Activated CD4-positive, alpha-beta T cell treated with anti-CD3 and anti-CD28 coated beads, Interleukin-2, amount 50 U/mL, for 16 hours (primary cell): ENCODE data around the gene FAF2.
"Not testable (repeated sequence)": the region's sequence is repeated elsewhere in the genome, so short reads cannot be mapped to it uniquely, and the experiment has no call there.

Experiments used
- DNase-seq: peaks from one replicate; pipeline ENCODE4 v3.0.0-alpha.2; 2020

The FAF2 gene

GRCh38 chr5:176548967-176549444 is 100.8 kb downstream of the FAF2 start, which contains the start of gene CDHR2:
TSS of gene CDHR2 (plus strand) at chr5:176549342. CDS start at chr5:176565353, 16,011 bp downstream.
- DNase-seq = no peak

- no peak for DNase-seq
Observed at GRCh38 chr5:176549871-176550270, 101.7 kb downstream of the FAF2 start.

GRCh38 chr5:176550275-176550831 is 102.2 kb downstream of the FAF2 start:
- DNase-seq = no peak

- not testable (repeated sequence) for DNase-seq
Observed at GRCh38 chr5:176550937-176551336, 102.8 kb downstream of the FAF2 start.

GRCh38 chr5:176552332-176552869 is 104.2 kb downstream of the FAF2 start:
- no peak for DNase-seq

GRCh38 chr5:176553260-176554085 is 105.3 kb downstream of the FAF2 start:
- no peak for DNase-seq

- DNase-seq = no peak
Observed at GRCh38 chr5:176557846-176558245, 109.7 kb downstream of the FAF2 start.
